Fibroblast of lung (primary cell): ENCODE results near the gene RYR1. TPM values are rescaled to one million over a fixed set of nuclear protein-coding genes. Genes with fewer than 3 reads are reported as not detected.

ENCODE experiments used
- DNase-seq, 2 donors: peaks; one replicate each; pipeline versions ENCODE4 v3.0.0 to v3.0.0-alpha.2; 2010; ENCODE audit warnings: low read depth in 2 of 2
- H2AFZ ChIP-seq: 2 replicates; pipeline ENCODE4 v1.5.1; 2012; ENCODE audit warnings: low read length, control low read depth, inconsistent platforms
- H3K27ac ChIP-seq: 2 replicates; pipeline ENCODE4 v1.5.1; 2011; ENCODE audit warnings: low read length, control low read depth; ENCODE audit not compliant: insufficient read depth
- H3K27me3 ChIP-seq: 2 replicates; pipeline ENCODE4 v1.5.1; 2011; ENCODE audit warnings: mild to moderate bottlenecking, low read length; ENCODE audit not compliant: control insufficient read depth, insufficient read depth
- H3K36me3 ChIP-seq: 2 replicates; pipeline ENCODE4 v1.5.1; 2011; ENCODE audit warnings: low read length; ENCODE audit not compliant: control insufficient read depth, insufficient read depth
- H3K4me1 ChIP-seq: 2 replicates; pipeline ENCODE4 v1.5.1; 2011; ENCODE audit warnings: low read length; ENCODE audit not compliant: control insufficient read depth, insufficient read depth; ENCODE audit errors: extremely low read depth
- H3K4me2 ChIP-seq: 2 replicates; pipeline ENCODE4 v1.5.1; 2011; ENCODE audit warnings: low read length, control low read depth; ENCODE audit not compliant: insufficient read depth; ENCODE audit errors: extremely low read depth
- H3K4me3 ChIP-seq, 4 experiments: fragments of 200-600 bp in 1 of 4; sonication (generic) in 1 of 4; replicated peaks in 1 of 4; 2 replicates each; pipeline ENCODE4 v1.5.1; 2011 to 2016; ENCODE audit warnings: low read length in 4 of 4, low read depth in 3 of 4, mild to moderate bottlenecking in 3 of 4, control low read depth in 2 of 4, inconsistent platforms in 1 of 4, mixed read lengths in 1 of 4; ENCODE audit not compliant: insufficient read depth in 1 of 4; ENCODE audit errors: control extremely low read depth in 1 of 4
- H3K79me2 ChIP-seq: 2 replicates; pipeline ENCODE4 v1.5.1; 2012; ENCODE audit warnings: mild to moderate bottlenecking, low read length, inconsistent platforms; ENCODE audit not compliant: control insufficient read depth, insufficient read depth
- H3K9ac ChIP-seq: 2 replicates; pipeline ENCODE4 v1.5.1; 2011; ENCODE audit warnings: mild to moderate bottlenecking, low read length, control low read depth; ENCODE audit not compliant: insufficient read depth
- H3K9me3 ChIP-seq: 2 replicates; pipeline ENCODE4 v1.5.1; 2012; ENCODE audit warnings: low read depth, low read length; ENCODE audit not compliant: control insufficient read depth, insufficient read depth
- H4K20me1 ChIP-seq: 2 replicates; pipeline ENCODE4 v1.5.1; 2011; ENCODE audit warnings: low read length; ENCODE audit not compliant: control insufficient read depth, insufficient read depth; ENCODE audit errors: extremely low read depth
- CTCF ChIP-seq, 2 donors: IDR thresholded peaks in 1 of 2; conservative IDR thresholded peaks in 1 of 2; 1 replicate in 1 of 2; 2 replicates in 1 of 2; pipeline ENCODE4 v1.5.1; 2011 to 2012; ENCODE audit warnings: low read length in 2 of 2, control low read depth in 1 of 2, inconsistent platforms in 1 of 2, low read depth in 1 of 2, mild to moderate bottlenecking in 1 of 2
- EZH2 ChIP-seq: IDR thresholded peaks from 2 replicates; pipeline ENCODE4 v1.5.1; 2012; ENCODE audit warnings: low read length, control low read depth, mild to moderate bottlenecking; ENCODE audit errors: missing control alignments
- polyA plus RNA-seq, 2 donors: library from polyadenylated mRNA; depleted of rRNA in 1 of 2; stranded (reverse) in 1 of 2; unstranded in 1 of 2; fragments of >200 nt; gene quantifications; 2 replicates each; pipeline ENCODE4 v1.2.1, GENCODE V29; 2011 to 2012; ENCODE audit warnings: missing spikeins in 1 of 2
- total RNA-seq: library from RNA; depleted of rRNA; stranded (reverse); fragments of >200 nt; gene quantifications from 2 replicates; pipeline ENCODE4 v1.2.1, GENCODE V29; 2014

Gene RYR1
- total and polyA plus RNA-seq, 2 donors (not counting 1 experiment from before 2014, with no cell fraction given) = under 0.01 TPM

- H3K4me3 ChIP-seq = no peak overlapping the region
Measured at GRCh38 chr19:38458991-38459390, 25.5 kb downstream of the RYR1 start.

GRCh38 chr19:38463365-38463764 lies 29.9 kb downstream of the RYR1 start:
- Histone ChIP-seq H3K27ac (no peak overlapping the region), H3K79me2 (no peaks in the 10 kb centered on the region), H3K9me3 (no peaks in the 10 kb centered on the region), H3K9ac (no peak overlapping the region), H4K20me1 (no peaks in the 10 kb centered on the region), H2AFZ (no peak overlapping the region), H3K4me2 (no peak overlapping the region), H3K4me1 (no peaks in the 10 kb centered on the region), H3K4me3 (no peak overlapping the region), H3K27me3 (no peaks in the 10 kb centered on the region), H3K36me3 (no peaks in the 10 kb centered on the region)
- TF ChIP-seq CTCF (conservative IDR thresholded peaks at IDR 0.05 in 1 of 2, IDR thresholded peaks at IDR 0.05 in 1 of 2; ENCODE audit: low read depth in 1 of 2, low read length in 2 of 2) (no peak), EZH2 (no peak)
- DNase-seq = no peak

More at GRCh38 chr19:38458991-38459390, 25.5 kb downstream of the RYR1 start:
- H3K27me3 ChIP-seq = no peaks in the 10 kb centered on the region
- no peaks in the 10 kb centered on the region for H3K9me3 ChIP-seq
- no peak overlapping the region for H3K9ac ChIP-seq
- H3K79me2 ChIP-seq = no peaks in the 10 kb centered on the region
- DNase-seq = no peak
- no peak for TF ChIP-seq EZH2
- no peak for TF ChIP-seq CTCF (conservative IDR thresholded peaks at IDR 0.05 in 1 of 2, IDR thresholded peaks at IDR 0.05 in 1 of 2; ENCODE audit: low read depth in 1 of 2, low read length in 2 of 2)
- no peak overlapping the region for H3K4me2 ChIP-seq
- no peak overlapping the region for H2AFZ ChIP-seq
- H3K36me3 ChIP-seq = no peaks in the 10 kb centered on the region
- H3K27ac ChIP-seq = no peak overlapping the region
- H3K4me1 ChIP-seq = no peaks in the 10 kb centered on the region
- H4K20me1 ChIP-seq = no peaks in the 10 kb centered on the region

- no peak overlapping the region for H2AFZ ChIP-seq
- no peak overlapping the region for H3K4me2 ChIP-seq
- no peak for DNase-seq
- TF ChIP-seq CTCF (conservative IDR thresholded peaks at IDR 0.05 in 1 of 2, IDR thresholded peaks at IDR 0.05 in 1 of 2; ENCODE audit: low read depth in 1 of 2, low read length in 2 of 2) (no peak), EZH2 (no peak)
- H3K79me2 ChIP-seq = no peaks in the 10 kb centered on the region
- no peaks in the 10 kb centered on the region for H3K4me1 ChIP-seq
- no peak overlapping the region for H3K9ac ChIP-seq
- H3K27me3 ChIP-seq = no peaks in the 10 kb centered on the region
- no peaks in the 10 kb centered on the region for H3K9me3 ChIP-seq
- H3K4me3 ChIP-seq = no peak overlapping the region
- no peaks in the 10 kb centered on the region for H3K36me3 ChIP-seq
- H3K27ac ChIP-seq = no peak overlapping the region
- no peaks in the 10 kb centered on the region for H4K20me1 ChIP-seq
Measured at GRCh38 chr19:38464421-38465082, 31.1 kb downstream of the RYR1 start.
